ENCODE data around the gene ENOX2.

Gene ENOX2

GRCh38 chrX:130741584-130741983, 161.4 kb downstream of the ENOX2 start:
- TF ChIP-seq CTCF (IDR thresholded peaks at IDR 0.05; ENCODE audit: insufficient read depth, low read depth, low read length, missing control alignments), result no peak
- DNase-seq (ENCODE audit: low read depth), result no peak
- H3K4me3 ChIP-seq (ENCODE audit: low read depth, low read length), result no peak overlapping the region

GRCh38 chrX:130741151-130741550, 161.9 kb downstream of the ENOX2 start:
- TF ChIP-seq CTCF (IDR thresholded peaks at IDR 0.05; ENCODE audit: insufficient read depth, low read depth, low read length, missing control alignments), result no peak
- DNase-seq (ENCODE audit: low read depth), result no peak
- no peak overlapping the region for H3K4me3 ChIP-seq (ENCODE audit: low read depth, low read length)

GRCh38 chrX:130738638-130739195, 164.3 kb downstream of the ENOX2 start:
- no peak for TF ChIP-seq CTCF (IDR thresholded peaks at IDR 0.05; ENCODE audit: insufficient read depth, low read depth, low read length, missing control alignments)
- no peak for DNase-seq (ENCODE audit: low read depth)
- H3K4me3 ChIP-seq (ENCODE audit: low read depth, low read length), result no peak overlapping the region

GRCh38 chrX:130734713-130735112, 168.3 kb downstream of the ENOX2 start:
- H3K4me3 ChIP-seq (ENCODE audit: low read depth, low read length), result no peak overlapping the region
- DNase-seq (ENCODE audit: low read depth), result no peak
- TF ChIP-seq CTCF (IDR thresholded peaks at IDR 0.05; ENCODE audit: insufficient read depth, low read depth, low read length, missing control alignments), result no peak

- TF ChIP-seq CTCF (IDR thresholded peaks at IDR 0.05; ENCODE audit: insufficient read depth, low read depth, low read length, missing control alignments), result no peak
- H3K4me3 ChIP-seq (ENCODE audit: low read depth, low read length), result no peak overlapping the region
- DNase-seq (ENCODE audit: low read depth), result no peak
These were observed 174.8 kb downstream of the ENOX2 start for GRCh38 chrX:130728208-130728607.

- H3K4me3 ChIP-seq (ENCODE audit: low read depth, low read length), result no peak overlapping the region
- TF ChIP-seq CTCF (IDR thresholded peaks at IDR 0.05; ENCODE audit: insufficient read depth, low read depth, low read length, missing control alignments), result no peak
- no peak for DNase-seq (ENCODE audit: low read depth)
These were observed 176.3 kb downstream of the ENOX2 start for GRCh38 chrX:130726661-130727060.

- DNase-seq (ENCODE audit: low read depth), result no peak
- H3K4me3 ChIP-seq (ENCODE audit: low read depth, low read length), result no peak overlapping the region
- TF ChIP-seq CTCF (IDR thresholded peaks at IDR 0.05; ENCODE audit: insufficient read depth, low read depth, low read length, missing control alignments), result no peak
These were observed 177.5 kb downstream of the ENOX2 start for GRCh38 chrX:130725519-130725918.
